Natural killer cell (primary cell): Measurements from ENCODE around the gene LMTK2. TPM values are rescaled to one million over a fixed set of nuclear protein-coding genes. Genes with fewer than 3 reads are reported as not detected.

ENCODE experiments used
- ATAC-seq, 3 donors: fragments of 150-1000 bp in 2 of 3; fragments of 200-7000 bp in 1 of 3; cut with Tn5 transposase; 1 replicate in 1 of 3; 2 replicates in 2 of 3; pipeline ENCODE4 v1.10.0; 2021; ENCODE audit warnings: mild to moderate bottlenecking in 2 of 3, moderate library complexity in 2 of 3
- DNase-seq, 2 donors: peaks; one replicate each; pipeline versions ENCODE4 v3.0.0 to v3.0.0-alpha.2; 2013 to 2021; ENCODE audit warnings: mixed read lengths in 1 of 2
- H3K27ac ChIP-seq: one replicate; pipeline ENCODE4 v1.5.1; 2013; ENCODE audit warnings: mild to moderate bottlenecking, low read length
- H3K27me3 ChIP-seq: one replicate; pipeline ENCODE4 v1.6.1; 2013; ENCODE audit warnings: low read length; ENCODE audit not compliant: control insufficient read depth, insufficient read depth
- H3K36me3 ChIP-seq: one replicate; pipeline ENCODE4 v1.6.1; 2013; ENCODE audit warnings: low read length; ENCODE audit not compliant: control insufficient read depth, insufficient read depth
- H3K4me1 ChIP-seq: one replicate; pipeline ENCODE4 v1.6.1; 2013; ENCODE audit warnings: low read length; ENCODE audit not compliant: control insufficient read depth, insufficient read depth
- H3K4me3 ChIP-seq: one replicate; pipeline ENCODE4 v1.5.1; 2013; ENCODE audit warnings: low read length
- H3K9me3 ChIP-seq: one replicate; pipeline ENCODE4 v1.6.1; 2013; ENCODE audit warnings: low read length; ENCODE audit not compliant: control insufficient read depth, insufficient read depth
- H3K27ac Mint-ChIP-seq, 2 donors: one replicate each; pipeline ENCODE4 v1.8.0; 2022; ENCODE audit warnings: mild to moderate bottlenecking in 2 of 2, mixed read lengths in 2 of 2, moderate library complexity in 1 of 2
- H3K27me3 Mint-ChIP-seq, 2 donors: one replicate each; pipeline ENCODE4 v1.8.0; 2022; ENCODE audit warnings: low read depth in 2 of 2, mixed read lengths in 2 of 2
- H3K36me3 Mint-ChIP-seq: one replicate; pipeline ENCODE4 v1.8.0; 2022; ENCODE audit warnings: mixed read lengths
- H3K4me1 Mint-ChIP-seq, 2 donors: one replicate each; pipeline ENCODE4 v1.8.0; 2022; ENCODE audit warnings: mixed read lengths in 2 of 2
- H3K4me3 Mint-ChIP-seq: one replicate; pipeline ENCODE4 v1.8.0; 2022; ENCODE audit warnings: mild to moderate bottlenecking, moderate library complexity, mixed read lengths
- H3K9me3 Mint-ChIP-seq, 2 donors: one replicate each; pipeline ENCODE4 v1.8.0; 2022; ENCODE audit warnings: mixed read lengths in 2 of 2
- CTCF ChIP-seq: fragments of 200-600 bp; IDR thresholded peaks from one replicate; pipeline ENCODE4 v1.8.0; 2022; ENCODE audit warnings: antibody characterized with exemption
- WGBS: methylation state at CpG from one replicate; pipeline ENCODE4 v1.1.7; 2013; ENCODE audit warnings: missing lambda C conversion rate; ENCODE audit not compliant: insufficient coverage; 5-methylcytosine and 5-hydroxymethylcytosine counted together
- intact Hi-C: fragments of 100-400 bp; cut with micrococcal nuclease; formaldehyde crosslinking; loops from one replicate; pipeline ENCODE4 v1.14.2; 2022
- total RNA-seq, 4 donors: library from RNA; stranded (reverse); fragments of 120-200 nt in 1 of 4; gene quantifications; one replicate each; pipeline versions ENCODE4 v1.2.3 to v1.2.4, GENCODE V29; 2013 to 2022

Gene LMTK2
- total RNA-seq, 3 donors from 2014 or later (not counting 1 experiment from before 2014, with no cell fraction given): 18.7 to 33.9 (median 26.6) TPM

GRCh38 chr7:98210513-98211220 lies 104.0 kb downstream of the LMTK2 start:
- 16% methylated on average over 35 of the region's 49 CpGs for WGBS
- Mint-ChIP-seq H3K27me3 (no peaks in the 10 kb centered on the region), H3K27ac (no peak overlapping the region), H3K4me3 (peak overlapping the region; percentile 52), H3K9me3 (no peaks in the 10 kb centered on the region), H3K36me3 (peaks cover 6% of the 10 kb centered on the region), H3K4me1 (peaks cover 0 to 4% of the 10 kb centered on the region in 2 donors)
- no peak overlapping the region for H3K4me3 ChIP-seq
- H3K36me3 ChIP-seq: peaks cover 10% of the 10 kb centered on the region
- ATAC-seq: no peak
- TF ChIP-seq CTCF: no peak
- H3K4me1 ChIP-seq: peaks cover 10% of the 10 kb centered on the region
- peaks cover 6% of the 10 kb centered on the region for H3K27me3 ChIP-seq
- DNase-seq: no peak
- no peaks in the 10 kb centered on the region for H3K9me3 ChIP-seq
- intact Hi-C loops: no loop called here
- no peak overlapping the region for H3K27ac ChIP-seq

- Histone ChIP-seq H3K27ac (no peak within 1 kb of the TSS), H3K4me3 (no peak within 1 kb of the TSS), H3K9me3 (no peaks in the 10 kb centered on the region), H3K4me1 (peaks cover 10% of the 10 kb centered on the region), H3K27me3 (peaks cover 6% of the 10 kb centered on the region), H3K36me3 (peaks cover 7% of the 10 kb centered on the region)
- H3K4me1 Mint-ChIP-seq: peaks cover 0 to 4% of the 10 kb centered on the region in 2 donors
- DNase-seq (peak in 1 of 2 donors; percentile 33), ATAC-seq (peak in 2 of 3 donors; percentile 29 to 49)
- no peaks in the 10 kb centered on the region for H3K36me3 Mint-ChIP-seq
- 4% methylated on average over 44 of the region's 45 CpGs for WGBS
- H3K27me3 Mint-ChIP-seq: no peaks in the 10 kb centered on the region
- H3K27ac Mint-ChIP-seq: no peak within 1 kb of the TSS
- intact Hi-C loops: no loop called here
- H3K9me3 Mint-ChIP-seq: no peaks in the 10 kb centered on the region
- H3K4me3 Mint-ChIP-seq: peak within 1 kb of the TSS; percentile 52
- TF ChIP-seq CTCF: no peak
Measured at GRCh38 chr7:98211221-98211675, 104.6 kb downstream of the LMTK2 start, which contains the start of gene BHLHA15. BHLHA15 (plus strand) TSS chr7:98211439; CDS start chr7:98212310, 871 bp downstream.

GRCh38 chr7:98211676-98212531 lies 105.2 kb downstream of the LMTK2 start:
- Histone ChIP-seq H3K9me3 (no peaks in the 10 kb centered on the region), H3K27ac (no peak overlapping the region), H3K4me1 (peaks cover 10% of the 10 kb centered on the region), H3K36me3 (peaks cover 4% of the 10 kb centered on the region), H3K4me3 (no peak overlapping the region), H3K27me3 (peaks cover 6% of the 10 kb centered on the region)
- no peaks in the 10 kb centered on the region for H3K27me3 Mint-ChIP-seq
- no peak for TF ChIP-seq CTCF
- no peaks in the 10 kb centered on the region for H3K9me3 Mint-ChIP-seq
- peaks cover 0 to 4% of the 10 kb centered on the region in 2 donors for H3K4me1 Mint-ChIP-seq
- no peaks in the 10 kb centered on the region for H3K36me3 Mint-ChIP-seq
- intact Hi-C loops: no loop called here
- ATAC-seq: peak in 1 of 3 donors; percentile 8
- 91% methylated on average over 49 of the region's 49 CpGs for WGBS
- H3K27ac Mint-ChIP-seq: no peak overlapping the region
- DNase-seq: no peak
- H3K4me3 Mint-ChIP-seq: peak overlapping the region; percentile 40
